ENCODE data around the gene RPL23.

- TF ChIP-seq POLR2A (IDR thresholded peaks at IDR 0.05): no peak
- no peak for TF ChIP-seq CTCF (IDR thresholded peaks at IDR 0.05)
These were observed 40.1 kb upstream of the RPL23 start for GRCh38 chr17:38893607-38894006.
